Breast epithelium (tissue), 4 donors: ENCODE data around the gene KCND2. TPM values are rescaled to one million over a fixed set of nuclear protein-coding genes. Genes with fewer than 3 reads are reported as not detected.

ENCODE experiments used
- DNase-seq, 2 donors: peaks; one replicate each; pipeline ENCODE4 v3.0.0-alpha.2; 2019; ENCODE audit warnings: low spot score in 2 of 2
- H3K27ac ChIP-seq, 2 donors: fragments of 200-600 bp; sonication (generic) in 1 of 2; one replicate each; pipeline ENCODE4 v1.5.1; 2016 to 2019; ENCODE audit warnings: mild to moderate bottlenecking in 1 of 2
- H3K27me3 ChIP-seq, 2 donors: fragments of 200-600 bp; sonication (generic) in 1 of 2; one replicate each; pipeline versions ENCODE4 v1.5.1 to v1.6.0; 2017 to 2019; ENCODE audit warnings: control low read depth in 1 of 2, mild to moderate bottlenecking in 1 of 2
- H3K36me3 ChIP-seq: fragments of 200-600 bp; one replicate; pipeline ENCODE4 v1.5.1; 2019
- H3K4me1 ChIP-seq, 2 donors: fragments of 200-600 bp; sonication (generic); one replicate each; pipeline ENCODE4 v1.5.1; 2016 to 2019; ENCODE audit warnings: control low read depth in 1 of 2
- H3K4me3 ChIP-seq, 3 donors: fragments of 200-600 bp; sonication (generic); 1 replicate in 2 of 3; 2 replicates in 1 of 3; pipeline ENCODE4 v1.5.1; 2016 to 2019; ENCODE audit warnings: mild to moderate bottlenecking in 3 of 3, moderate library complexity in 2 of 3
- H3K9me3 ChIP-seq, 2 donors: fragments of 200-600 bp; sonication (generic) in 1 of 2; one replicate each; pipeline ENCODE4 v1.5.1; 2016 to 2019; ENCODE audit warnings: control low read depth in 1 of 2
- POLR2A ChIP-seq: fragments of 450-650 bp; IDR thresholded peaks from one replicate; pipeline ENCODE4 v1.6.1; 2016; ENCODE audit warnings: antibody characterized with exemption, mild to moderate bottlenecking, moderate library complexity
- POLR2AphosphoS5 ChIP-seq, 3 donors: sonication (generic); formaldehyde crosslinking; IDR thresholded peaks; one replicate each; pipeline ENCODE4 v1.6.1; 2017; ENCODE audit warnings: antibody characterized with exemption in 3 of 3
- intact Hi-C: fragments of 100-400 bp; cut with DNase I; formaldehyde crosslinking; loops from one replicate; pipeline ENCODE4 v1.15.1; 2023; ENCODE audit warnings: low total_unique reads
- total RNA-seq, 3 donors: library from RNA; depleted of rRNA; stranded (reverse); fragments of >200 nt; gene quantifications; one replicate each; pipeline ENCODE4 v1.1.0, GENCODE V29; 2016
- TF ChIP-seq, protein P1 (sequence below), 3 donors: fragments of 450-650 bp; IDR thresholded peaks; one replicate each; pipeline ENCODE4 v1.5.1; 2016 to 2017; ENCODE audit warnings: antibody characterized with exemption in 3 of 3, mild to moderate bottlenecking in 3 of 3, moderate library complexity in 3 of 3

The KCND2 gene
- total RNA-seq, 3 donors from 2014 or later, result 1.9 to 3.6 (median 2.6) TPM

DNA sequence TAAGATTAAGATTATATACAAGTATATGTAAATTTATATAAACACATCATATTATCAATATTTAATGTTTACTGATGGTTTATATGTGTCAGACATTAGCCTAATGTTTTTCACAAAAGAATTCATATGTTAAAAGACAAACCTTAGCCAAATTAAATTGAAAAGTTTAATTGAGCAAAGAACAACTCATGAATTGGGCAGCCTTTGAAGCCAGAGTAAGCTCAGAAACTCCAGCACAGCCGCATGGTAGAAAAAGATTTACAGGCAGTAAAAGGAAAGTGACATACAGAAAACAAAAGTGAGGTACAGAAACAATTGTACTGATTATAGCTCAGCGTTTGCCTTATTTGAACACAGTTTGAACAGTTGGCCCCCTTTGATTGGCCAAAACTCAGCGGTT, 460.9 kb downstream of the KCND2 start:
- TF ChIP-seq, protein P1, sequence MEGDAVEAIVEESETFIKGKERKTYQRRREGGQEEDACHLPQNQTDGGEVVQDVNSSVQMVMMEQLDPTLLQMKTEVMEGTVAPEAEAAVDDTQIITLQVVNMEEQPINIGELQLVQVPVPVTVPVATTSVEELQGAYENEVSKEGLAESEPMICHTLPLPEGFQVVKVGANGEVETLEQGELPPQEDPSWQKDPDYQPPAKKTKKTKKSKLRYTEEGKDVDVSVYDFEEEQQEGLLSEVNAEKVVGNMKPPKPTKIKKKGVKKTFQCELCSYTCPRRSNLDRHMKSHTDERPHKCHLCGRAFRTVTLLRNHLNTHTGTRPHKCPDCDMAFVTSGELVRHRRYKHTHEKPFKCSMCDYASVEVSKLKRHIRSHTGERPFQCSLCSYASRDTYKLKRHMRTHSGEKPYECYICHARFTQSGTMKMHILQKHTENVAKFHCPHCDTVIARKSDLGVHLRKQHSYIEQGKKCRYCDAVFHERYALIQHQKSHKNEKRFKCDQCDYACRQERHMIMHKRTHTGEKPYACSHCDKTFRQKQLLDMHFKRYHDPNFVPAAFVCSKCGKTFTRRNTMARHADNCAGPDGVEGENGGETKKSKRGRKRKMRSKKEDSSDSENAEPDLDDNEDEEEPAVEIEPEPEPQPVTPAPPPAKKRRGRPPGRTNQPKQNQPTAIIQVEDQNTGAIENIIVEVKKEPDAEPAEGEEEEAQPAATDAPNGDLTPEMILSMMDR (IDR thresholded peaks at IDR 0.05), result no peak
- no peak for TF ChIP-seq POLR2AphosphoS5 (IDR thresholded peaks at IDR 0.05)
- TF ChIP-seq POLR2A, result no peak
- H3K4me1 ChIP-seq, result no peaks in the 10 kb centered on the region
- no peaks in the 10 kb centered on the region for H3K9me3 ChIP-seq
- intact Hi-C loops, result no loop called here
- DNase-seq, result no peak
- H3K36me3 ChIP-seq, result no peaks in the 10 kb centered on the region
- no peak overlapping the region for H3K27ac ChIP-seq
- H3K4me3 ChIP-seq, result no peak overlapping the region
- H3K27me3 ChIP-seq, result no peaks in the 10 kb centered on the region

- no peak for DNase-seq
- Histone ChIP-seq H3K27ac (no peak overlapping the region), H3K4me3 (no peak overlapping the region), H3K4me1 (no peaks in the 10 kb centered on the region), H3K9me3 (no peaks in the 10 kb centered on the region), H3K36me3 (no peaks in the 10 kb centered on the region), H3K27me3 (no peaks in the 10 kb centered on the region)
- no peak for TF ChIP-seq POLR2A
- TF ChIP-seq, protein P1 (IDR thresholded peaks at IDR 0.05), result no peak
- TF ChIP-seq POLR2AphosphoS5 (IDR thresholded peaks at IDR 0.05), result no peak
- intact Hi-C loops, result loop anchor here (2.0 kb wide), 1 partner anchor 21 kb away; no protein-coding TSS in a partner anchor
Observed at GRCh38 chr7:120735791-120736190, 462.8 kb downstream of the KCND2 start.

DNA sequence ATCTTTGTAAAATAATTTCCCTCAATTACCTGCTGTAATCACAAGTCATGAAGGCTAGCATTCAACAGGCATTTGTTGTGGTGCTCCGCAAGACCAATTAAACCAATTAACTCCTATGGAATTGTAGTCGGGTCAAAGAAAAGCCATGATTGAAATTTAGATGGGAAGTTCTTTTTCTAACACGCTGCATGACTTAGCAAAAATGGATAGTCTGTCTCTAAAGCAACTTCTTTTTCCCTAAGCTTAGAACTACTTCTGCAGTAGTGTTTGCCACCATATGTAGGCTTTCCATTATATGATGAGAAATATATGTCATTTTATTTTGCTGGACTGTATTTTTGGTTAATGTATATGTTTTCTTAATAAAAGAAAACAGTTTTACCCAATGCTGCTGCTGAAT, 465.8 kb downstream of the KCND2 start:
- TF ChIP-seq POLR2A, result no peak
- TF ChIP-seq POLR2AphosphoS5 (IDR thresholded peaks at IDR 0.05), result no peak
- TF ChIP-seq, protein P1 (IDR thresholded peaks at IDR 0.05), result no peak
- Histone ChIP-seq H3K4me1 (no peaks in the 10 kb centered on the region), H3K4me3 (no peak overlapping the region), H3K27ac (no peak overlapping the region), H3K36me3 (no peaks in the 10 kb centered on the region), H3K27me3 (no peaks in the 10 kb centered on the region), H3K9me3 (no peaks in the 10 kb centered on the region)
- DNase-seq, result no peak
- intact Hi-C loops, result no loop called here

DNA sequence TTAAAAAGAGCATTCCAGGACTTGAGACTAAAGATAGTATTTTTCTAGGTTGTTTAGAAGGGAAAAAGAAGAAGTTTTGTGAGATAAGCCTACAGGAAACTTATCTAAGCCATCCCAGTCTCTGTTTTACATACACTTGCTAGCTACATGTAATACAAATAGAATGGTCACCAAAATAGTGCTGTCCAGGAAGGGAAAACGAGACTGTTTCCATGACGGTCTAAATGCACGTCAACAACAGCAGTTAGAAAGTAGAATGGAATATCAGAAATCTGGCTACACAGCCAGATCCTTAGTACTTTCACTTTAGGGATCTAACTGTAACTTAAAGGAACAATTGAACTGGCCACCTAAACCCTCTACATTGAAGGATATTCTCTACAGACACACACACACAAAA, 467.4 kb downstream of the KCND2 start:
- Histone ChIP-seq H3K9me3 (no peaks in the 10 kb centered on the region), H3K4me3 (peak overlapping the region; percentile 3 to 16 (median 16)), H3K4me1 (no peaks in the 10 kb centered on the region), H3K27me3 (no peaks in the 10 kb centered on the region), H3K36me3 (no peaks in the 10 kb centered on the region), H3K27ac (no peak overlapping the region)
- DNase-seq, result no peak
- no peak for TF ChIP-seq POLR2AphosphoS5 (IDR thresholded peaks at IDR 0.05)
- TF ChIP-seq, protein P1 (IDR thresholded peaks at IDR 0.05), result no peak
- TF ChIP-seq POLR2A, result no peak
- intact Hi-C loops, result no loop called here

GRCh38 chr7:120741371-120742042, 468.5 kb downstream of the KCND2 start:
- no peaks in the 10 kb centered on the region for H3K36me3 ChIP-seq
- no peaks in the 10 kb centered on the region for H3K9me3 ChIP-seq
- intact Hi-C loops, result no loop called here
- no peaks in the 10 kb centered on the region for H3K27me3 ChIP-seq
- H3K4me3 ChIP-seq, result no peak overlapping the region
- TF ChIP-seq POLR2A, result no peak
- no peak for TF ChIP-seq POLR2AphosphoS5 (IDR thresholded peaks at IDR 0.05)
- TF ChIP-seq, protein P1 (IDR thresholded peaks at IDR 0.05), result no peak
- H3K4me1 ChIP-seq, result no peaks in the 10 kb centered on the region
- DNase-seq, result no peak
- H3K27ac ChIP-seq, result no peak overlapping the region
